NB4 (cell line): ENCODE data around the gene CT45A1.

Experiments
- CTCF ChIP-seq: IDR thresholded peaks from one replicate; pipeline ENCODE4 v1.5.1; 2012; ENCODE audit warnings: low read depth, low read length
- MAX ChIP-seq: IDR thresholded peaks from 2 replicates; pipeline ENCODE4 v1.6.1; 2011; ENCODE audit warnings: low read depth, low read length

- TF ChIP-seq CTCF (no peak), MAX (no peak)
These were observed 27.8 kb downstream of the CT45A1 start for GRCh38 chrX:135741192-135741715.
